Gastroesophageal sphincter (tissue), 4 donors: Measurements from ENCODE around the gene LINS1. TPM values are rescaled to one million over a fixed set of nuclear protein-coding genes. Genes with fewer than 3 reads are reported as not detected.

Experiments used
- ATAC-seq: fragments of 150-250 bp; one replicate; pipeline ENCODE4 v1.9.1; 2016; ENCODE audit warnings: mild to moderate bottlenecking, moderate library complexity
- H3K27ac ChIP-seq, 4 donors: fragments of 200-600 bp; sonication (generic) in 3 of 4; 1 replicate in 3 of 4; 2 replicates in 1 of 4; pipeline ENCODE4 v1.5.1; 2016 to 2019
- H3K27me3 ChIP-seq: fragments of 200-600 bp; sonication (generic); one replicate; pipeline ENCODE4 v1.5.1; 2019
- H3K36me3 ChIP-seq, 2 donors: fragments of 200-600 bp; sonication (generic); one replicate each; pipeline ENCODE4 v1.5.1; 2019; ENCODE audit warnings: control low read depth in 1 of 2
- H3K4me1 ChIP-seq, 3 donors: fragments of 200-600 bp; sonication (generic); 1 replicate in 2 of 3; 2 replicates in 1 of 3; pipeline ENCODE4 v1.5.1; 2016 to 2019; ENCODE audit warnings: control low read depth in 2 of 3
- H3K4me3 ChIP-seq, 2 donors: fragments of 200-600 bp; sonication (generic); one replicate each; pipeline ENCODE4 v1.5.1; 2019; ENCODE audit warnings: mild to moderate bottlenecking in 1 of 2, moderate library complexity in 1 of 2
- H3K9me3 ChIP-seq, 3 donors: fragments of 200-600 bp; sonication (generic); one replicate each; pipeline ENCODE4 v1.5.1; 2017 to 2019; ENCODE audit warnings: control low read depth in 2 of 3
- EP300 ChIP-seq: sonication (generic); formaldehyde crosslinking; IDR thresholded peaks from one replicate; pipeline ENCODE4 v1.6.1; 2017; ENCODE audit warnings: antibody characterized with exemption, mild to moderate bottlenecking
- POLR2A ChIP-seq, 2 donors: fragments of 450-650 bp; IDR thresholded peaks; one replicate each; pipeline ENCODE4 v1.6.1; 2017; ENCODE audit warnings: antibody characterized with exemption in 2 of 2, mild to moderate bottlenecking in 2 of 2, moderate library complexity in 1 of 2
- POLR2AphosphoS5 ChIP-seq: sonication (generic); formaldehyde crosslinking; IDR thresholded peaks from one replicate; pipeline ENCODE4 v1.6.1; 2017; ENCODE audit warnings: antibody characterized with exemption
- WGBS, 2 donors: methylation state at CpG; one replicate each; pipeline ENCODE4 v1.1.5; 2018; ENCODE audit warnings: low coverage in 1 of 2; 5-methylcytosine and 5-hydroxymethylcytosine counted together
- total RNA-seq, 4 donors: library from RNA; depleted of rRNA; stranded (reverse); fragments of >200 nt; gene quantifications; one replicate each; pipeline ENCODE4 v1.1.0, GENCODE V29; 2016
- TF ChIP-seq, protein P1 (sequence below), 4 experiments: fragments of 200-600 bp in 2 of 4; fragments of 450-650 bp in 2 of 4; sonication (generic) in 1 of 4; IDR thresholded peaks; one replicate each; pipeline ENCODE4 v1.5.1; 2017 to 2019; ENCODE audit warnings: antibody characterized with exemption in 4 of 4, mild to moderate bottlenecking in 2 of 4, moderate library complexity in 2 of 4

LINS1 gene
- total RNA-seq, 4 donors from 2014 or later = 9.6 to 23.8 (median 13.9) TPM

DNA sequence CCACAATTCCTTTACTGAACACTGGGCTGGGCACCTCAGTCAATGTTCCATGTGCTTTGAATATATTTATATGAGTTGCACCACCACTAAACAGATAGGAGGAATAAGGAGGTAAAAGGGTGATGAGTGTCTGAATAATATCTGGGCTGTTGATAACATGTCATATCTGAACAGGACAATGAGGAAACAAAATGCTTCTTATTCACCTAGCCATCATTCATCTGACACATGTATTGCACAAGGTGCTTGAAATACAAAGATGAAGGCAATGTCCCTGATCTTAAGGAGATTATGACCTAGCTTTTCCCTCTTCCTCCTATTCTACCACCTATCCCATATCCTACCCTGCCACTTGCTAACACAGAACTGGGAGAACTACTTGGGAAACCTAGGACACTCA, 65.3 kb downstream of the LINS1 start:
- Histone ChIP-seq H3K36me3 (no peaks in the 10 kb centered on the region), H3K27me3 (peaks cover 14% of the 10 kb centered on the region), H3K4me1 (no peaks in the 10 kb centered on the region), H3K4me3 (no peak overlapping the region), H3K27ac (no peak overlapping the region), H3K9me3 (no peaks in the 10 kb centered on the region)
- TF ChIP-seq POLR2AphosphoS5 = no peak
- no peak for TF ChIP-seq POLR2A (IDR thresholded peaks at IDR 0.05)
- TF ChIP-seq, protein P1, sequence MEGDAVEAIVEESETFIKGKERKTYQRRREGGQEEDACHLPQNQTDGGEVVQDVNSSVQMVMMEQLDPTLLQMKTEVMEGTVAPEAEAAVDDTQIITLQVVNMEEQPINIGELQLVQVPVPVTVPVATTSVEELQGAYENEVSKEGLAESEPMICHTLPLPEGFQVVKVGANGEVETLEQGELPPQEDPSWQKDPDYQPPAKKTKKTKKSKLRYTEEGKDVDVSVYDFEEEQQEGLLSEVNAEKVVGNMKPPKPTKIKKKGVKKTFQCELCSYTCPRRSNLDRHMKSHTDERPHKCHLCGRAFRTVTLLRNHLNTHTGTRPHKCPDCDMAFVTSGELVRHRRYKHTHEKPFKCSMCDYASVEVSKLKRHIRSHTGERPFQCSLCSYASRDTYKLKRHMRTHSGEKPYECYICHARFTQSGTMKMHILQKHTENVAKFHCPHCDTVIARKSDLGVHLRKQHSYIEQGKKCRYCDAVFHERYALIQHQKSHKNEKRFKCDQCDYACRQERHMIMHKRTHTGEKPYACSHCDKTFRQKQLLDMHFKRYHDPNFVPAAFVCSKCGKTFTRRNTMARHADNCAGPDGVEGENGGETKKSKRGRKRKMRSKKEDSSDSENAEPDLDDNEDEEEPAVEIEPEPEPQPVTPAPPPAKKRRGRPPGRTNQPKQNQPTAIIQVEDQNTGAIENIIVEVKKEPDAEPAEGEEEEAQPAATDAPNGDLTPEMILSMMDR (IDR thresholded peaks at IDR 0.05) = no peak
- no peak for TF ChIP-seq EP300
- no peak for ATAC-seq

- Histone ChIP-seq H3K27ac (no peak overlapping the region), H3K36me3 (no peaks in the 10 kb centered on the region), H3K4me1 (no peaks in the 10 kb centered on the region), H3K9me3 (no peaks in the 10 kb centered on the region), H3K27me3 (peaks cover 6% of the 10 kb centered on the region), H3K4me3 (no peak overlapping the region)
- ATAC-seq = no peak
- WGBS, 2 donors = 40% methylated on average over 1 of the region's 1 CpG; no CpG with 5 or more reads in 1 of the 2 donors
- TF ChIP-seq EP300 (no peak), POLR2A (IDR thresholded peaks at IDR 0.05) (no peak), POLR2AphosphoS5 (no peak)
- TF ChIP-seq, protein P1 (IDR thresholded peaks at IDR 0.05) = no peak
Measured at GRCh38 chr15:100533886-100534285, 68.1 kb downstream of the LINS1 start.

- no peaks in the 10 kb centered on the region for H3K4me1 ChIP-seq
- H3K4me3 ChIP-seq = no peak overlapping the region
- no peak overlapping the region for H3K27ac ChIP-seq
- WGBS, 2 donors = 63 to 91% methylated on average over 4 to 11 of the region's 11 CpGs
- no peak for ATAC-seq
- no peaks in the 10 kb centered on the region for H3K9me3 ChIP-seq
- peaks cover 6% of the 10 kb centered on the region for H3K27me3 ChIP-seq
- TF ChIP-seq POLR2AphosphoS5 (no peak), POLR2A (IDR thresholded peaks at IDR 0.05) (no peak), EP300 (no peak)
- TF ChIP-seq, protein P1 (IDR thresholded peaks at IDR 0.05) = no peak
- H3K36me3 ChIP-seq = no peaks in the 10 kb centered on the region
Measured at GRCh38 chr15:100531823-100532327, 70.1 kb downstream of the LINS1 start.

DNA sequence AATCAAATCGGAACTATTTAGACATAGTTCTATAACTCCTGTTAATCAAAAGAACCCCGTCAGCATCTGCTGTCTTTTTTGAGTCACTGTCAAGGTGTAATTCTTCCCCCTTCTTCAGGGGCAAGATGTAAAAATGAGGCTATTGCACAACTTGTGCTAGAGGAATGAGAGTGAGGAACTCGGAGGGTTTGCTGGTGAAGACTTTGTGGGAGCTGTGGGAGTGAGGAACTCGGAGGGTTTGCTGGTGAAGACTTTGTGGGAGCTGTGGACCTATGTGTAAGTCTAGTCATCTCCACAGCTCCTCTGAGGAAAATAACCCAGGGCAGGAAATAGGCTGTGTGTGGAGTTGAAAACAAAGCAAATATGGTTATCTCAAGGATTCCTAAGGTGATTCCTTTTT, 70.8 kb downstream of the LINS1 start:
- Histone ChIP-seq H3K27me3 (peaks cover 6% of the 10 kb centered on the region), H3K4me3 (no peak overlapping the region), H3K27ac (no peak overlapping the region), H3K36me3 (no peaks in the 10 kb centered on the region), H3K4me1 (peaks cover 0 to 6% (median 0%) of the 10 kb centered on the region in 3 donors), H3K9me3 (no peaks in the 10 kb centered on the region)
- TF ChIP-seq POLR2AphosphoS5 = no peak
- TF ChIP-seq POLR2A (IDR thresholded peaks at IDR 0.05) = no peak
- TF ChIP-seq, protein P1 (IDR thresholded peaks at IDR 0.05) = no peak
- TF ChIP-seq EP300 = no peak
- 84 to 87% methylated on average over 4 of the region's 4 CpGs for WGBS, 2 donors
- ATAC-seq = no peak

GRCh38 chr15:100529556-100529955, 72.4 kb downstream of the LINS1 start:
- no peak for ATAC-seq
- Histone ChIP-seq H3K4me1 (peaks cover 0 to 18% (median 7%) of the 10 kb centered on the region in 3 donors), H3K36me3 (no peaks in the 10 kb centered on the region), H3K27me3 (peaks cover 6% of the 10 kb centered on the region), H3K27ac (no peak overlapping the region), H3K4me3 (no peak overlapping the region), H3K9me3 (no peaks in the 10 kb centered on the region)
- WGBS, 2 donors = 79 to 87% methylated on average over 2 of the region's 2 CpGs
- TF ChIP-seq POLR2AphosphoS5 (no peak), POLR2A (IDR thresholded peaks at IDR 0.05) (no peak), EP300 (no peak)
- TF ChIP-seq, protein P1 (IDR thresholded peaks at IDR 0.05) = no peak
